Sigmoid colon (tissue), 7 donors: ENCODE measurements around the gene MDP1. TPM values are rescaled to one million over a fixed set of nuclear protein-coding genes. Genes with fewer than 3 reads are reported as not detected.

ENCODE experiments used
- DNase-seq: peaks from one replicate; pipeline ENCODE4 v3.0.0-alpha.2; 2019
- H3K27ac ChIP-seq, 4 donors: fragments of 200-600 bp; sonication (generic); one replicate each; pipeline ENCODE4 v1.5.1; 2016 to 2019; ENCODE audit warnings: mild to moderate bottlenecking in 1 of 4
- H3K27me3 ChIP-seq, 3 donors: fragments of 200-600 bp; sonication (generic); one replicate each; pipeline ENCODE4 v1.5.1; 2019; ENCODE audit warnings: mild to moderate bottlenecking in 1 of 3
- H3K36me3 ChIP-seq, 4 donors: fragments of 200-600 bp; sonication (generic); one replicate each; pipeline ENCODE4 v1.5.1; 2016 to 2019
- H3K4me1 ChIP-seq, 4 donors: fragments of 200-600 bp; sonication (generic); one replicate each; pipeline ENCODE4 v1.5.1; 2017 to 2019
- H3K4me3 ChIP-seq, 4 donors: fragments of 200-600 bp; sonication (generic); one replicate each; pipeline ENCODE4 v1.5.1; 2017 to 2019; ENCODE audit warnings: mild to moderate bottlenecking in 2 of 4, moderate library complexity in 1 of 4
- H3K9me3 ChIP-seq, 4 donors: fragments of 200-600 bp in 3 of 4; sonication (generic) in 3 of 4; one replicate each; pipeline versions ENCODE4 v1.5.1 to v1.6.1; 2013 to 2019
- CTCF ChIP-seq, 4 experiments: fragments of 450-650 bp in 3 of 4; fragments of 200-600 bp in 1 of 4; IDR thresholded peaks; one replicate each; pipeline ENCODE4 v1.5.1; 2016 to 2019; ENCODE audit warnings: antibody characterized with exemption in 4 of 4, mild to moderate bottlenecking in 3 of 4, moderate library complexity in 2 of 4
- EP300 ChIP-seq, 4 donors: sonication (generic); formaldehyde crosslinking; IDR thresholded peaks; one replicate each; pipeline ENCODE4 v1.6.1; 2017; ENCODE audit warnings: antibody characterized with exemption in 4 of 4
- POLR2A ChIP-seq, 2 donors: fragments of 450-650 bp; IDR thresholded peaks; one replicate each; pipeline ENCODE4 v1.6.1; 2016; ENCODE audit warnings: antibody characterized with exemption in 2 of 2, mild to moderate bottlenecking in 2 of 2, moderate library complexity in 2 of 2
- POLR2AphosphoS5 ChIP-seq, 4 donors: sonication (generic); formaldehyde crosslinking; IDR thresholded peaks; one replicate each; pipeline ENCODE4 v1.6.1; 2017; ENCODE audit warnings: antibody characterized with exemption in 4 of 4
- WGBS, 2 donors: extraction: QIAGEN DNeasy Blood & Tissue Kit; methylation state at CpG; one replicate each; pipeline ENCODE4 v1.1.7; 2013; 5-methylcytosine and 5-hydroxymethylcytosine counted together
- intact Hi-C: fragments of 100-400 bp; cut with DNase I; formaldehyde crosslinking; loops from one replicate; pipeline ENCODE4 v1.15.1; 2023
- polyA plus RNA-seq, 3 donors: library from polyadenylated mRNA; stranded (reverse); fragments of 200-250 nt; gene quantifications; one replicate each; pipeline ENCODE4 v1.2.3, GENCODE V29; 2013
- total RNA-seq, 4 donors: library from RNA; depleted of rRNA; stranded (reverse); fragments of >200 nt; gene quantifications; one replicate each; pipeline ENCODE4 v1.1.0, GENCODE V29; 2016
- donor health status: healthy with polysubstance abuse.
- donor health status: Bipolar disorder and iron deficiency.
- donor health status: healthy.

The MDP1 gene
- total and polyA plus RNA-seq, 7 donors = 15.1 to 34.2 (median 28.8) TPM

DNA sequence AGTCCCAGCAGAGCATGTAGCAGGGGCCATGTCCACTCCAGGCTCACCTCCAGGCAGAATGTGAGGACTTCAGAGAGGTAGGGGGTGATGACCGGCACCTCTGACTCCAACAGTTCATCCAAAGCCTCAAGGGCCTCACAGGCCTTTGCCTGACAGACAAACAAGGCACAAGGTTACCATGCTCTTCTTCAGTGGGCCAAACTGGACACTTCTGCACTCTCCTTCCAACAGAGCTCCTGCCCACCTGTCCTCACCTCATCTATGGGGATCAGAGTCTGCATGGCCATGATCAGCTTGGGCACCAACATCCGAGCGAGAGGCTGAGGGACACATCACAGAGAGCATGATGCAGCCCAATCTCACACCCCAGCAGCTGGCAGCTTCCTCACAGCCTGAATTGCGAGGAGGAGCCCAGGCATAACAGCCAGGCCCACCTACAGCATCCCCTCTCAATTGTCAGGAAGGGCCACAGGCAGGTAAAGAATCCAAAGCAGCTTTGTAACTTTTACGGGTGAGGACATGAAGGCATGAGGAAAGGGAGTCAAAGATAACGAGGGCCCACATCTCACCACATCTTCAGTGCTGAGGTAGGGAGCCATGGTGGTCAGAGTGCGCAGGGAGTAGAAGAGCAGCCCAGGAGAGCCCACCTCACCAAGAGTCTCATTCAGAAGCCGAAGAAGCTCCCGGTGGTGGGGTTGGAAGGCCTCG lies 28.9 kb downstream of the MDP1 start:
- Histone ChIP-seq H3K9me3 (no peaks in the 10 kb centered on the region), H3K36me3 (peaks cover 0 to 65% (median 40%) of the 10 kb centered on the region in 4 donors), H3K27ac (no peak overlapping the region), H3K4me1 (peaks cover 0 to 22% (median 19%) of the 10 kb centered on the region in 4 donors), H3K27me3 (no peaks in the 10 kb centered on the region), H3K4me3 (no peak overlapping the region)
- no peak for DNase-seq
- TF ChIP-seq POLR2A (IDR thresholded peaks at IDR 0.05) = no peak
- TF ChIP-seq EP300 (IDR thresholded peaks at IDR 0.05) = no peak
- no peak for TF ChIP-seq POLR2AphosphoS5 (IDR thresholded peaks at IDR 0.05)
- intact Hi-C loops = no loop called here
- 94 to 95% methylated on average over 10 of the region's 10 CpGs for WGBS, 2 donors

GRCh38 chr14:24185741-24186140 lies 30.1 kb downstream of the MDP1 start:
- no peaks in the 10 kb centered on the region for H3K9me3 ChIP-seq
- intact Hi-C loops = no loop called here
- H3K27me3 ChIP-seq = no peaks in the 10 kb centered on the region
- TF ChIP-seq CTCF (IDR thresholded peaks at IDR 0.05) = no peak
- TF ChIP-seq POLR2AphosphoS5 (IDR thresholded peaks at IDR 0.05) = no peak
- no peak for TF ChIP-seq EP300 (IDR thresholded peaks at IDR 0.05)
- TF ChIP-seq POLR2A (IDR thresholded peaks at IDR 0.05) = no peak
- H3K27ac ChIP-seq = no peak overlapping the region
- WGBS, 2 donors = 95 to 96% methylated on average over 11 of the region's 11 CpGs
- no peak overlapping the region for H3K4me3 ChIP-seq
- H3K36me3 ChIP-seq = peaks cover 0 to 65% (median 36%) of the 10 kb centered on the region in 4 donors
- no peak for DNase-seq
- peaks cover 0 to 24% (median 19%) of the 10 kb centered on the region in 4 donors for H3K4me1 ChIP-seq

- no peak overlapping the region for H3K4me3 ChIP-seq
- no peak for DNase-seq
- H3K27ac ChIP-seq = no peak overlapping the region
- H3K9me3 ChIP-seq = no peaks in the 10 kb centered on the region
- 96 to 97% methylated on average over 7 of the region's 7 CpGs for WGBS, 2 donors
- H3K36me3 ChIP-seq = peaks cover 0 to 65% (median 36%) of the 10 kb centered on the region in 4 donors
- TF ChIP-seq POLR2AphosphoS5 (IDR thresholded peaks at IDR 0.05) = no peak
- TF ChIP-seq CTCF (IDR thresholded peaks at IDR 0.05) = no peak
- TF ChIP-seq POLR2A (IDR thresholded peaks at IDR 0.05) = no peak
- TF ChIP-seq EP300 (IDR thresholded peaks at IDR 0.05) = no peak
- intact Hi-C loops = no loop called here
- no peaks in the 10 kb centered on the region for H3K27me3 ChIP-seq
- peaks cover 0 to 31% (median 26%) of the 10 kb centered on the region in 4 donors for H3K4me1 ChIP-seq
Measured at GRCh38 chr14:24185026-24185425, 30.8 kb downstream of the MDP1 start.

DNA sequence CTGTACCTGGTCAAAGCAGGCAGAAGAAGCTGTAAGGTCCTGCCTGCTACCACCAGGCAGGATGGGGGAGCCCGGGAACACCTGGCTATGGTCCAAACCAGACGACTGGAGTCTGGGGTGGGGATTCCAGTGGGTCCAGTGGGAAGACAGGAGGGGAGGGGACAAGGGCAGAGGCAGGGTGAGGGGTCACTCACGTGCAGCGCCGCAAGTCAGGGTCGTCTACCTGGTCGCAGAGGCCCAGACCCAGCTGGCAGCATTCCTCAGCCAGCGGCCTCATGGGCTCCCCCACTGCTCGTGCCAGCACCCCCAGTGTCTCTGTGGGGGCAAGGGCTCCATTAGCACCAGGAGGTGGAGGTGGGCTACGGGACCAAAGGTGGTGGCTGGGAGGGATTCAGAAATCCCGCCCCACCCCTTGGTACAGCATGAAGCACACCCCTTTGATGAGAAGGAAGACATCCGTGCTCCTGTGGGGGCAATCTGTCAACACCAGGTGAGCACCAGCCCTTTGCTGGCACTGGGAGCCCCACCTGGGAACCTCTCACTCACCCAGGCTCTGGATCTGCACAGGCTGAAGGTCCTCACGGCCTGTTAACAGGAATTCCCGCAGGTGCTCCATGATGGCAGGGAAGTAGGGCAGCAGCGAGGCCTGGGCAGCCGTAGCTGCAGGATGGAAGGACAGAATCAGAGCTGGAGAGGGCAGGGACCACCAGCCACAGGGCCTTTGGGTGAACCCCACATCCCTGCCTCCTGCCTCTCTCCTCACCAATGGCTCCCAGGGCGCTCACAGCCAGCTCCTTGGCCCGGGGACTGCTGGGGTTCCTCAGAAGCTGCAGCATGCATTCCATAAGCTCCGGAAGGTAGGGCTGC lies 31.5 kb downstream of the MDP1 start:
- Histone ChIP-seq H3K9me3 (no peaks in the 10 kb centered on the region), H3K4me3 (no peak overlapping the region), H3K27me3 (no peaks in the 10 kb centered on the region), H3K4me1 (peaks cover 0 to 38% (median 33%) of the 10 kb centered on the region in 4 donors), H3K27ac (no peak overlapping the region), H3K36me3 (peaks cover 0 to 64% (median 36%) of the 10 kb centered on the region in 4 donors)
- DNase-seq = no peak
- WGBS, 2 donors = 89 to 91% methylated on average over 19 of the region's 19 CpGs
- intact Hi-C loops = no loop called here
- TF ChIP-seq EP300 (IDR thresholded peaks at IDR 0.05) = no peak
- TF ChIP-seq POLR2AphosphoS5 (IDR thresholded peaks at IDR 0.05) = no peak
- no peak for TF ChIP-seq POLR2A (IDR thresholded peaks at IDR 0.05)
- no peak for TF ChIP-seq CTCF (IDR thresholded peaks at IDR 0.05)

GRCh38 chr14:24183014-24183481 lies 32.8 kb downstream of the MDP1 start:
- no peaks in the 10 kb centered on the region for H3K9me3 ChIP-seq
- no peak for DNase-seq
- peaks cover 0 to 74% (median 42%) of the 10 kb centered on the region in 4 donors for H3K36me3 ChIP-seq
- TF ChIP-seq EP300 (IDR thresholded peaks at IDR 0.05) (no peak), POLR2A (IDR thresholded peaks at IDR 0.05) (no peak), POLR2AphosphoS5 (IDR thresholded peaks at IDR 0.05) (no peak), CTCF (IDR thresholded peaks at IDR 0.05) (no peak)
- WGBS, 2 donors = 95% methylated on average over 15 of the region's 15 CpGs
- no peaks in the 10 kb centered on the region for H3K27me3 ChIP-seq
- no peak overlapping the region for H3K4me3 ChIP-seq
- no peak overlapping the region for H3K27ac ChIP-seq
- peaks cover 0 to 32% (median 30%) of the 10 kb centered on the region in 4 donors for H3K4me1 ChIP-seq
- intact Hi-C loops = no loop called here
